WTC11 (cell line): ENCODE results near the gene KCNT1. TPM values are rescaled to one million over a fixed set of nuclear protein-coding genes. Genes with fewer than 3 reads are reported as not detected.

Source experiments
- ATAC-seq: fragments of 200-7000 bp; cut with Tn5 transposase; 2 replicates; pipeline ENCODE4 v1.10.0; 2021; ENCODE audit warnings: mild to moderate bottlenecking, moderate library complexity
- CTCF ChIA-PET: fragments of 300-600 bp; sonication (Branson Sonifier 250); formaldehyde crosslinking; loops from one replicate; lab custom pipeline; 2021; ENCODE audit warnings: antibody characterized with exemption; lab: Charles Lee
- POLR2A ChIA-PET: fragments of 350-600 bp; sonication (Branson Sonifier 250); formaldehyde crosslinking; loops from one replicate; lab custom pipeline; 2021; ENCODE audit warnings: antibody characterized with exemption; lab: Charles Lee
- DNase-seq: peaks from one replicate; pipeline ENCODE4 v3.0.0; 2021; ENCODE audit warnings: low spot score
- H3K27ac Mint-ChIP-seq: 2 replicates; pipeline ENCODE4 v1.8.0; 2021; ENCODE audit warnings: mixed read lengths
- H3K27me3 Mint-ChIP-seq: 2 replicates; pipeline ENCODE4 v1.8.0; 2021; ENCODE audit warnings: low read depth, mild to moderate bottlenecking, moderate library complexity, mixed read lengths
- H3K36me3 Mint-ChIP-seq: 2 replicates; pipeline ENCODE4 v1.8.0; 2021; ENCODE audit warnings: mixed read lengths
- H3K4me1 Mint-ChIP-seq: 2 replicates; pipeline ENCODE4 v1.8.0; 2022; ENCODE audit warnings: mixed read lengths
- H3K4me3 Mint-ChIP-seq: 2 replicates; pipeline ENCODE4 v1.8.0; 2021; ENCODE audit warnings: mild to moderate bottlenecking, moderate library complexity, mixed read lengths
- H3K9me3 Mint-ChIP-seq: 2 replicates; pipeline ENCODE4 v1.8.0; 2021; ENCODE audit warnings: mixed read lengths
- ATF1 ChIP-seq: sonication (generic); formaldehyde crosslinking; IDR thresholded peaks from 2 replicates; pipeline ENCODE4 v1.8.1; 2023; ENCODE audit warnings: mild to moderate bottlenecking, moderate library complexity, missing genetic modification reagents
- FOXJ3 ChIP-seq: sonication (generic); formaldehyde crosslinking; IDR thresholded peaks from 2 replicates; pipeline ENCODE4 v1.9.0; 2021; ENCODE audit warnings: missing genetic modification reagents, mild to moderate bottlenecking, borderline replicate concordance
- FOXP1 ChIP-seq: sonication (generic); formaldehyde crosslinking; IDR thresholded peaks from 2 replicates; pipeline ENCODE4 v1.8.0; 2022; ENCODE audit warnings: missing genetic modification reagents, mild to moderate bottlenecking, moderate library complexity, borderline replicate concordance
- JAZF1 ChIP-seq: fragments of 250-450 bp; sonication (Bioruptor Pico); IDR thresholded peaks from 2 replicates; pipeline ENCODE4 v1.9.0; 2021; ENCODE audit warnings: moderate library complexity, mild to moderate bottlenecking, inconsistent platforms
- MXD4 ChIP-seq: fragments of 250-450 bp; sonication (Bioruptor Pico); IDR thresholded peaks from 2 replicates; pipeline ENCODE4 v1.8.0; 2021; ENCODE audit warnings: mild to moderate bottlenecking, moderate library complexity, borderline replicate concordance
- PRRX2 ChIP-seq: fragments of 250-450 bp; sonication (Bioruptor Pico); IDR thresholded peaks from 2 replicates; pipeline ENCODE4 v1.8.0; 2021; ENCODE audit warnings: mild to moderate bottlenecking
- SMAD4 ChIP-seq: sonication (generic); formaldehyde crosslinking; IDR thresholded peaks from 2 replicates; pipeline ENCODE4 v1.8.0; 2022; ENCODE audit warnings: mild to moderate bottlenecking, missing genetic modification reagents
- TP53 ChIP-seq: sonication (generic); formaldehyde crosslinking; IDR thresholded peaks from 2 replicates; pipeline ENCODE4 v1.8.1; 2023; ENCODE audit warnings: mild to moderate bottlenecking, missing genetic modification reagents
- ZNF219 ChIP-seq: sonication (generic); formaldehyde crosslinking; IDR thresholded peaks from 2 replicates; pipeline ENCODE4 v1.8.0; 2023; ENCODE audit warnings: missing genetic modification reagents, mild to moderate bottlenecking, borderline replicate concordance
- ZNF423 ChIP-seq: fragments of 250-450 bp; sonication (Bioruptor Pico); IDR thresholded peaks from 2 replicates; pipeline ENCODE4 v2.1.2; 2022; ENCODE audit warnings: mild to moderate bottlenecking, moderate library complexity
- total RNA-seq: library from RNA; stranded (reverse); gene quantifications from 3 replicates; pipeline ENCODE4 v1.2.3, GENCODE V29; 2021
- TF ChIP-seq, protein P1 (sequence below): sonication (generic); formaldehyde crosslinking; IDR thresholded peaks from 2 replicates; pipeline ENCODE4 v1.8.0; 2023; ENCODE audit warnings: missing genetic modification reagents
- TF ChIP-seq, protein P2 (sequence below): fragments of 250-450 bp; sonication (Bioruptor Pico); IDR thresholded peaks from 2 replicates; pipeline ENCODE4 v1.8.0; 2021; ENCODE audit warnings: mild to moderate bottlenecking
- TF ChIP-seq, protein P3 (sequence below): sonication (generic); formaldehyde crosslinking; IDR thresholded peaks from 2 replicates; pipeline ENCODE4 v1.8.0; 2022; ENCODE audit warnings: mild to moderate bottlenecking, missing genetic modification reagents

KCNT1 gene
- total RNA-seq, 1 experiment from 2014 or later = 0.13 TPM

DNA sequence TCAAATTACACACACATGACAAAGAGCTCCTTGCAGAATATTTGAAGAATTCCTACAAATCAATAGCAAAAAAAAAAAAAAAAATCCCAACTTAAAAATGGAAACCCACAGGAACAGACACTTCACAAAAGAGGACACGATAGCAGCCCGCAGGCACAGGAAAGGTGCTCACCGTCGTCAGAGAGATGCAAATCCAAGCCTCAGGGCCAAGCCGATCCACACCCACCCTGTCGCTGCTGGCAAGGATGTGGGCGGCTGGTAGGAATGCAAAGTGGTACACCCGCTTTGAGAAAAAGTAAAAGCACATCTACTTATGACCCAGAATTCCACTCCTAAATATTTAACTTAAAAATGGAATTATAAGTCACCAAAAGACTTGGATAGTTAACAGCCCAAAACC is 28.0 kb upstream of the KCNT1 start (continued):
- TF ChIP-seq, protein P1, sequence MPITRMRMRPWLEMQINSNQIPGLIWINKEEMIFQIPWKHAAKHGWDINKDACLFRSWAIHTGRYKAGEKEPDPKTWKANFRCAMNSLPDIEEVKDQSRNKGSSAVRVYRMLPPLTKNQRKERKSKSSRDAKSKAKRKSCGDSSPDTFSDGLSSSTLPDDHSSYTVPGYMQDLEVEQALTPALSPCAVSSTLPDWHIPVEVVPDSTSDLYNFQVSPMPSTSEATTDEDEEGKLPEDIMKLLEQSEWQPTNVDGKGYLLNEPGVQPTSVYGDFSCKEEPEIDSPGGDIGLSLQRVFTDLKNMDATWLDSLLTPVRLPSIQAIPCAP (CRISPR knock-in tag) = no peak
- no peak for TF ChIP-seq FOXP1 (CRISPR knock-in tag)
- TF ChIP-seq, all 79 proteins: peak for 0

DNA sequence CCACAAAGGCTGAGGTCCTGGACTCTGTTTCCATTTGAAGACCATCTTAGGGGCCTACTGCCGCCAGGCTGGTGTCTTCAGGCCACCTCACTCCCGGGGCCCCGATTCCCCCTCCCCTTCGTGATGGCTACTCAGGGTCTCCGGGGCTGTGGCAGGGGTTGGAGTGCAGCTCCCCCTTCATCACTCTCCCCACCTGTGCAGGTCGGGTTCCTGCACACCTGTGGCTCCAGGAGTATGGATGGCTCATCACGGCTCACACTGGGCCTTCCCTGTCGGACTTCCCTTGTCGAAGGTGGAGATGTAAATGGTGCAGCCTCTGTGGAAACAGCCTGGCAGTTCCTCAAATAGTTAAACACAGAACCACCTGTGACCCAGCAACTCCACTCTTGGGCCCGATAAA is 27.0 kb upstream of the KCNT1 start:
- no peak overlapping the region for H3K27ac Mint-ChIP-seq
- TF ChIP-seq JAZF1 = no peak
- no peak for TF ChIP-seq TP53 (CRISPR knock-in tag)
- no peak for TF ChIP-seq MXD4 (CRISPR knock-in tag)
- ATAC-seq (no peak), DNase-seq (no peak)
- H3K4me1 Mint-ChIP-seq = peaks cover 9% of the 10 kb centered on the region
- no peaks in the 10 kb centered on the region for H3K27me3 Mint-ChIP-seq
- H3K36me3 Mint-ChIP-seq = no peaks in the 10 kb centered on the region
- no peaks in the 10 kb centered on the region for H3K9me3 Mint-ChIP-seq
- CTCF ChIA-PET = no interaction called here
- POLR2A ChIA-PET = no interaction called here
- H3K4me3 Mint-ChIP-seq = no peak overlapping the region

DNA sequence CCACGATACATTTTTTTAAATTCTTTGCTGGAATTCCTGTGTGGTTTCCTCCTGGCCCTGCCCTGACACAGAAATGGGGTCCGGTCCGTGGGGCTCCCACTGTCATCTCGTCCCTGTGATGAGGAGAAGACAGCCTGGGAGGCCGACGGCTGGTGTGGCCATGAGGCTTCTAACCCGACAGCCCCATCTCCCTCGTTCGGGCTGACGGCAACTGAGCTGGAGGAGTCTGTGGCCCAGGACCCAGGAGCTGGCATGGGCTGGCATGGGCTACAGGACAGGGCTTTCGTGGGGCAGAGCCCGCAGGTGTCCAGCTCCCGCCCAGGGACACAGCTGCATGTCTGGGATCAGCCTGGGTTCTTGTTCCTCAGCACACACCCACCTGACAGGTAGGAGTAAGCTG is 25.1 kb upstream of the KCNT1 start:
- ChIA-PET CTCF (no interaction called here), POLR2A (no interaction called here)
- Mint-ChIP-seq H3K4me1 (peaks cover 20% of the 10 kb centered on the region), H3K27ac (no peak overlapping the region), H3K4me3 (no peak overlapping the region), H3K27me3 (no peaks in the 10 kb centered on the region; the same call in 1 of the 2 replicates), H3K9me3 (peaks cover 3% of the 10 kb centered on the region; the same call in 1 of the 2 replicates), H3K36me3 (no peaks in the 10 kb centered on the region)
- TF ChIP-seq ATF1 (CRISPR knock-in tag) (no peak), FOXJ3 (CRISPR knock-in tag) (no peak), SMAD4 (CRISPR knock-in tag) (no peak), ZNF423 (CRISPR knock-in tag) (no peak)
- TF ChIP-seq, protein P2, sequence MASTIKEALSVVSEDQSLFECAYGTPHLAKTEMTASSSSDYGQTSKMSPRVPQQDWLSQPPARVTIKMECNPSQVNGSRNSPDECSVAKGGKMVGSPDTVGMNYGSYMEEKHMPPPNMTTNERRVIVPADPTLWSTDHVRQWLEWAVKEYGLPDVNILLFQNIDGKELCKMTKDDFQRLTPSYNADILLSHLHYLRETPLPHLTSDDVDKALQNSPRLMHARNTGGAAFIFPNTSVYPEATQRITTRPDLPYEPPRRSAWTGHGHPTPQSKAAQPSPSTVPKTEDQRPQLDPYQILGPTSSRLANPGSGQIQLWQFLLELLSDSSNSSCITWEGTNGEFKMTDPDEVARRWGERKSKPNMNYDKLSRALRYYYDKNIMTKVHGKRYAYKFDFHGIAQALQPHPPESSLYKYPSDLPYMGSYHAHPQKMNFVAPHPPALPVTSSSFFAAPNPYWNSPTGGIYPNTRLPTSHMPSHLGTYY (CRISPR knock-in tag) = no peak
- DNase-seq (no peak), ATAC-seq (no peak)

DNA sequence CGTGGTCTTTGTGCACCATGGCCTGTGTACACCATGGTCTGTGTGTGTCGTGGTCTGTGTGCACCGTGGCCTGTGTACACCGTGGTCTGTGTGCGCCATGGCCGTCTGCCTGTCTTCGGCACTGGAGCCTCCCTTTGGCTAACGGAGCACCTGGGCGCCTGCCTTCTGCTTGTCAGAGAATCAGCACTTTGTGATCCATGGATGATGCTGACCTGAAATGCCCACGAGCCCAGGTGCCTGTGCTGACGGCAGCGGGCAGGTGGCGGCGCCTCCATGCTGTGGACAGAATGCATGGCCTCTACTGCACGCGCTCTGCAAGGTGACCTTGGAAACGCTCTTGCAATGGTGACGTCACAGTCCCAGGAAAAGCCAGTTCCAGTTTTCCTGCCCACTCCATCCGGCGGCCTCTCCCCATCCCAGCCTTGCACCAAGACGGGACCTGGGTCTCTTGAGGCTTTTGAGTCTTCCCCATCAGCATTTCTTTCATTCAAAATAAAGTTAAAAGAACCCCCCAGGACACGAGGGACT is 24.3 kb upstream of the KCNT1 start:
- Mint-ChIP-seq H3K4me1 (peaks cover 24% of the 10 kb centered on the region), H3K27me3 (no peaks in the 10 kb centered on the region; the same call in 1 of the 2 replicates), H3K36me3 (no peaks in the 10 kb centered on the region), H3K4me3 (no peak overlapping the region), H3K9me3 (peaks cover 3% of the 10 kb centered on the region; the same call in 1 of the 2 replicates), H3K27ac (no peak overlapping the region)
- ChIA-PET CTCF (no interaction called here), POLR2A (interaction anchor here (0.8 kb wide), 1 partner anchor 29 kb away, joined by 3 read pairs; no protein-coding TSS in a partner anchor)
- TF ChIP-seq, protein P3, sequence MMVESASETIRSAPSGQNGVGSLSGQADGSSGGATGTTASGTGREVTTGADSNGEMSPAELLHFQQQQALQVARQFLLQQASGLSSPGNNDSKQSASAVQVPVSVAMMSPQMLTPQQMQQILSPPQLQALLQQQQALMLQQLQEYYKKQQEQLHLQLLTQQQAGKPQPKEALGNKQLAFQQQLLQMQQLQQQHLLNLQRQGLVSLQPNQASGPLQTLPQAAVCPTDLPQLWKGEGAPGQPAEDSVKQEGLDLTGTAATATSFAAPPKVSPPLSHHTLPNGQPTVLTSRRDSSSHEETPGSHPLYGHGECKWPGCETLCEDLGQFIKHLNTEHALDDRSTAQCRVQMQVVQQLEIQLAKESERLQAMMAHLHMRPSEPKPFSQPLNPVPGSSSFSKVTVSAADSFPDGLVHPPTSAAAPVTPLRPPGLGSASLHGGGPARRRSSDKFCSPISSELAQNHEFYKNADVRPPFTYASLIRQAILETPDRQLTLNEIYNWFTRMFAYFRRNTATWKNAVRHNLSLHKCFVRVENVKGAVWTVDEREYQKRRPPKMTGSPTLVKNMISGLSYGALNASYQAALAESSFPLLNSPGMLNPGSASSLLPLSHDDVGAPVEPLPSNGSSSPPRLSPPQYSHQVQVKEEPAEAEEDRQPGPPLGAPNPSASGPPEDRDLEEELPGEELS = no peak
- TF ChIP-seq ZNF219 (CRISPR knock-in tag) (no peak), SMAD4 (CRISPR knock-in tag) (no peak), PRRX2 (CRISPR knock-in tag) (no peak)
- no peak for ATAC-seq
- DNase-seq = no peak
